Ammon's horn (tissue), 1 donor: ENCODE results near the gene DEFB114.

ENCODE experiments used
- DNase-seq: peaks from one replicate; pipeline ENCODE4 v3.0.0-alpha.2; 2016; ENCODE audit warnings: low spot score

DEFB114 gene

GRCh38 chr6:49935387-49935786, 28.6 kb downstream of the DEFB114 start:
- DNase-seq = no peak

GRCh38 chr6:49934770-49935169, 29.2 kb downstream of the DEFB114 start:
- DNase-seq = no peak

- no peak for DNase-seq
These were observed 30.4 kb downstream of the DEFB114 start for GRCh38 chr6:49933526-49933925.

- no peak for DNase-seq
These were observed 34.6 kb downstream of the DEFB114 start for GRCh38 chr6:49929340-49929739.

- DNase-seq = no peak
These were observed 40.1 kb downstream of the DEFB114 start for GRCh38 chr6:49923826-49924225.

GRCh38 chr6:49919935-49920644, 43.9 kb downstream of the DEFB114 start:
- no peak for DNase-seq

- DNase-seq = no peak
These were observed 44.7 kb downstream of the DEFB114 start for GRCh38 chr6:49919261-49919660.

- no peak for DNase-seq
These were observed 45.2 kb downstream of the DEFB114 start for GRCh38 chr6:49918787-49919186.

- peak; percentile 4 for DNase-seq
These were observed 48.9 kb downstream of the DEFB114 start for GRCh38 chr6:49915035-49915434.

- DNase-seq = no peak
These were observed 50.2 kb downstream of the DEFB114 start for GRCh38 chr6:49913636-49914375.

GRCh38 chr6:49912196-49912595, 51.8 kb downstream of the DEFB114 start:
- DNase-seq = no peak

- no peak for DNase-seq
These were observed 52.7 kb downstream of the DEFB114 start for GRCh38 chr6:49911252-49911651.
